Astrocyte of the cerebellum (primary cell): Measurements from ENCODE around the gene ATPAF1.

Experiments
- DNase-seq: peaks from one replicate; pipeline ENCODE4 v3.0.0-alpha.2; 2011; ENCODE audit warnings: low read depth
- H3K4me3 ChIP-seq: 2 replicates; pipeline ENCODE4 v1.5.1; 2011; ENCODE audit warnings: mild to moderate bottlenecking, low read depth, low read length, moderate library complexity
- in situ Hi-C: cut with HindIII; loops from 2 replicates; pipeline ENCODE4 v1.10.0; 2017; ENCODE audit warnings: low sequenced_read_pairs
- TF ChIP-seq, protein P1 (sequence below): IDR thresholded peaks from 2 replicates; pipeline ENCODE4 v1.5.1; 2012; ENCODE audit warnings: low read length, low read depth, moderate library complexity, mild to moderate bottlenecking; ENCODE audit errors: missing control alignments

ATPAF1 gene

DNA sequence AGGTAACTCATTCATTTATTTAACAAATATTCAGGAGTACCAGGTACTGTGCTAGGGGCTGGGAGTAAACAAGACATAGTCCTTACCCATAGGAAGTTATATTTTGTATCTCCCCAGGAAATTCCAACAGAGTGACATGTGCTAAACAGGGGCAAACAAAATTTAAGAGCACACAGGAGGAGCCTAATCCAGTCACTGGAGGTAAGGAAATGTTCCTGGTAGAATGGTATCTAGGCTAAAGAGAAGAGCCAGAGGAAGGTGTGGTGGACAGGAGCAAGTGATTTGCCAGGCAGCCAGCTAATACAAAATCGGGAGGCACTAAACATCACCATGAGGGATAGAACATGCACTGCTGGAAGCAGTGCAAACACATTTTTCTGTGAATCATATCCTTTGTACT is 13.9 kb upstream of the ATPAF1 start:
- TF ChIP-seq, protein P1, sequence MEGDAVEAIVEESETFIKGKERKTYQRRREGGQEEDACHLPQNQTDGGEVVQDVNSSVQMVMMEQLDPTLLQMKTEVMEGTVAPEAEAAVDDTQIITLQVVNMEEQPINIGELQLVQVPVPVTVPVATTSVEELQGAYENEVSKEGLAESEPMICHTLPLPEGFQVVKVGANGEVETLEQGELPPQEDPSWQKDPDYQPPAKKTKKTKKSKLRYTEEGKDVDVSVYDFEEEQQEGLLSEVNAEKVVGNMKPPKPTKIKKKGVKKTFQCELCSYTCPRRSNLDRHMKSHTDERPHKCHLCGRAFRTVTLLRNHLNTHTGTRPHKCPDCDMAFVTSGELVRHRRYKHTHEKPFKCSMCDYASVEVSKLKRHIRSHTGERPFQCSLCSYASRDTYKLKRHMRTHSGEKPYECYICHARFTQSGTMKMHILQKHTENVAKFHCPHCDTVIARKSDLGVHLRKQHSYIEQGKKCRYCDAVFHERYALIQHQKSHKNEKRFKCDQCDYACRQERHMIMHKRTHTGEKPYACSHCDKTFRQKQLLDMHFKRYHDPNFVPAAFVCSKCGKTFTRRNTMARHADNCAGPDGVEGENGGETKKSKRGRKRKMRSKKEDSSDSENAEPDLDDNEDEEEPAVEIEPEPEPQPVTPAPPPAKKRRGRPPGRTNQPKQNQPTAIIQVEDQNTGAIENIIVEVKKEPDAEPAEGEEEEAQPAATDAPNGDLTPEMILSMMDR = no peak
- DNase-seq = no peak
- in situ Hi-C loops = no loop called here
- H3K4me3 ChIP-seq = no peak overlapping the region

DNA sequence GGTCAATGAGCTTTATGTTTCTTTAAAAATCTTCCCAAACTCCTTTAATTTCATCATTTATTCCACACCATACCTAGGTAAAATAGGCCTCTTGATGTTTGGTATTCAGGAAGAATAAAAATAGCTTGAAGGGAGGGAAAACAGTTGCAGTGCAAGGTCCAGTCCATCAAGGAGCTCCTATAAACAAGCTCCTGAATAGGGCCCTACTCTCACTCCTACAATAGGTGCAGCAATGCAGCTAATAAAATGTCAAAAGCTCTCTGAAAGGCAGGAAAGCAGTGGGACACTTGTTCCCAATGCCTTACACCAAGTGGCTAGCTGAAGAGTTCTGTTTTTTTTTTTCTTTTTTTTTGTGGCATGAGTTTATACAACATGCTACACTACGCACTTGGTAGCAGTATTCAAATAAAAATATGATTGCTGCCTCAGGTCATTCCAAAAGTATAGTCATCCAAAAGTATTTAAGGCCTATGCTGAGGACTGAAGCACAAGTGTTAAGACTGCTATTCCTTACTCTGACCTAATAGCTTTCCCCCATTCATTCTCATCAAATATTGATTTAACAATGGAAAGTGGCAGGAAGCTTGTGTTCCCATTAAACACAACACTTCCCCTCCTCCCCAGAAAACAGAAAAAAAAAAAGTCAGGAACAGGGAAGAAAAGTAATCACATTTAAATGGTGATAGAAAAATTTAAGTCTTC is 13.3 kb upstream of the ATPAF1 start:
- in situ Hi-C loops = no loop called here
- no peak overlapping the region for H3K4me3 ChIP-seq
- TF ChIP-seq, protein P1 = no peak
- no peak for DNase-seq

DNA sequence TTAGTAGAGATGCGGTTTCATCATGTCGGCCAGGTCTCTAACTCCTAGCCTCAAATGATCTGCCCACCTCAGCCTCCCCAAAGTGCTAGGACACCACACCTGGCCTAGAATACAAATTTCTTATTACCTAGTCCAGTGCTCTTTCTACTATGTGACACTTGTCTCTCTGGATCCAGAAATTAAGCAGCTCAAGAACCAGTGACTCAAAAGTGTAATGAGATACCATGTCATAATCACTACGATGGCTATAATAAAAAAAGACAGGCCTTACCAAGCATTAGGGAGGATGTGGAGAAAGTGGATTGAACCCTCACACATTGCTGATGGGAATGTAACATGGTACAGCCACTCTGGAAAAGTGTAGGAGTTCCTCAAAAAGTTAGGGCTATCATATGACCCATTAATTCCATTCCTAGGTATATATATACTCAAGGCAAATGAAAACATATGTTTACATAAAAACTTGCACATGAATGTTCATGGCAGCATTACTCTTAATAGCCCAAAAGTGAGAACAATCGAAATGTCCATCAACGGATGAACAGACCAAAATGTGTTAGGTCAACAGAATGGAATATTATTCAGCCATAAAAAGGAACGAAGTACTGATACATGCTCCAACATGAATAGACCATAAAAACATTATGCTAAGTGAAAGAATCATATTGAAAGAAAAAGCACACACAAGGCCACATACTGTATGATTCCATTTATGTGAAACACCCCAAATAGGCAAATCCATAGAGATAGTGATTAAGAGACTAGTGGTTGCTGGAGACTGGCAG is 11.8 kb upstream of the ATPAF1 start:
- H3K4me3 ChIP-seq = no peak overlapping the region
- in situ Hi-C loops = no loop called here
- TF ChIP-seq, protein P1 = no peak
- DNase-seq = no peak

DNA sequence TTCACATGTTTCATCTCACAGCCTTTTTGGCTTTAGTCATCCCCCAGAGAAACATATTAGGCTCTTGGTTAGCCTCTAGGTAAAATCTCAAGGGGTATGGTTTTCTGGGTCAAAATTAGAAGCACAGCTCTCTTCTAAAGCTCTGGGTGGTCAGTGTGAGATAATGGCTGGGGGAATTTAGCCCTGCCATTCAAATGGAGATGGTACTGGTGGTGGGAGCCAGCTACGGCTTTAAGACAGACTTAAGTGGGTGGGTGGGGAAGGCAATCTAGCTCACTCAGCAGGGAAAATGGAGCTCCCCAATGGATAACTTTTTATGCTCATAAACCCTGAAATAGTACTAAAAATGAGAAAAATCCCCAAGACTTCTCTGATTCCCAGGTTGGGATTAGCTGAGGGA is 9.2 kb upstream of the ATPAF1 start:
- TF ChIP-seq, protein P1 = no peak
- in situ Hi-C loops = no loop called here
- H3K4me3 ChIP-seq = no peak overlapping the region
- no peak for DNase-seq

DNA sequence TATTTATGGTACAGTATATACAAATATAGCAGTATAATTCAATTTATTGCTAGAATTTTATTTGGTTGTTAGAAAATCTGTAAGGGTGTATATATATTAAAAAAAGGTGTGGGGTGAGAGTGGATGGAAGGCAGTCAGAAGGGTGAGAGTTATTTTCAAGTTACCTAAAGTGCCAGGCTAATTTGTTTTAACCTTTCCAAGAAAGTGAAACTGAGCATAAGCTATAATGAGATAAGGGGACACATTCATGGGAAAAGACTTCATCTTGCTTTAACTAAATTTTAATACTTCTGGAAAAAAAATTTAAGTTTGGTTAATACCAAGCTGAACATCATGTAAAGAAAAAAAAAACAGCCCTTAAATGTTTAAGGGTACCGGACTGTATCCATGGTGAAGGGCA is 8.4 kb upstream of the ATPAF1 start:
- TF ChIP-seq, protein P1 = no peak
- H3K4me3 ChIP-seq = no peak overlapping the region
- in situ Hi-C loops = no loop called here
- DNase-seq = no peak

DNA sequence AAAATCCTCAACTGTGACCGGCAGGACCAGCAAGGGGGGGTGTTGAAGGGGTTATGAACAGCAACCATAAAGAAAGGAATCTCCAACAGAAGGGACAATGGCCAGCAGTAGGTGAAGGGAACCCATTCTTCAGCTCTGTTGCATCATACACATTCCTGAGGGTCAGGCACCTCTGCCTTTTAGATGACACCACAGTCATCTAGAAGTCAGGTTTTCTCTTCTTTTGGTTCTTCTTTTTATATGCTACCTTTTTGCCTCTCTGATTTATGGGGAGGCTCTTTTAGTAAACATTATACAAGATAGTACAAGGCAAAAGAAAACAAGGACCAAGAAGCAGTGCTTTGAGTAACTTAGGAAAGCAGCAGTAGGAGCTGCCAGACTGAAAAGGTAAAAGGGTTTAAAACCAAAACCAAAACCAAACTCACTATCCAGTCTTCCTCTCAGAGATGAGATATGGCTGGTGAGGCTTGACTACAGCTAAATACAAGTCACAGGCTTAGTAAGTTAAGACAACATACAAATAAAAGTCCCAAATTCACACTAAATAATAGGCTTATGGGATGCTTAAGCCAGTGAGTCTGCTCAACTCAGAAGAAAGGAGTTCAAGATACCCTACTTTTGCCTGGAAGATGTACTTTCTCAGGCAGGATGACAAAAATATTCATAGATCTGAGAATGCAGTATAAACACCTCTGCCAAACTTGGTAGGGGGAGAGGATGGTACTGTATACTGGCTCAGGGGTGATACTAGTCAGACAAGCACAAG is 7.6 kb upstream of the ATPAF1 start:
- in situ Hi-C loops = no loop called here
- H3K4me3 ChIP-seq = no peak overlapping the region
- DNase-seq = no peak
- TF ChIP-seq, protein P1 = no peak
